Gastroesophageal sphincter (tissue), 3 donors: ENCODE data around the gene GMEB1.

Experiments used
- EP300 ChIP-seq: sonication (generic); formaldehyde crosslinking; IDR thresholded peaks from one replicate; pipeline ENCODE4 v1.6.1; 2017; ENCODE audit warnings: antibody characterized with exemption, mild to moderate bottlenecking
- POLR2A ChIP-seq, 2 donors: fragments of 450-650 bp; IDR thresholded peaks; one replicate each; pipeline ENCODE4 v1.6.1; 2017; ENCODE audit warnings: antibody characterized with exemption in 2 of 2, mild to moderate bottlenecking in 2 of 2, moderate library complexity in 1 of 2
- TF ChIP-seq, protein P1 (sequence below), 4 experiments: fragments of 200-600 bp in 2 of 4; fragments of 450-650 bp in 2 of 4; sonication (generic) in 1 of 4; IDR thresholded peaks; one replicate each; pipeline ENCODE4 v1.5.1; 2017 to 2019; ENCODE audit warnings: antibody characterized with exemption in 4 of 4, mild to moderate bottlenecking in 2 of 4, moderate library complexity in 2 of 4

DNA sequence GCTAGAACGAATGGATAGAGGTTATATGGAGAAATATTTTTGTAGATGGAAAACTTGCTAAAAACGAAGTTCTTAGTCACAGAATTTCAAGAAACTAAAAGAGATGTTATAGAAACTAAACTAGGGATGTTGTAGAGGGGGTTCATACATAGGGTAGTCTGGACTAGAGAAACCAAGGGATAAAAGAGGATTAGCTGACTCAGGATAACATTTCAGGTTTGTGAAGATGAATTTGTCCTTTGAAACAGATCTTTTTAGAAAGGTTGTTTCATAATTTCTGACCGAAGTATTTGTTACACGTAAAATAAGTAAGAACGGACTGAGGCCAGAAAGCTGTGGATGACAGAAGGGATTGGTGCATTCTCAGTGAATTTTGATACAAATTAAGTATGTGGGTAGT, 81.7 kb downstream of the GMEB1 start:
- TF ChIP-seq, protein P1, sequence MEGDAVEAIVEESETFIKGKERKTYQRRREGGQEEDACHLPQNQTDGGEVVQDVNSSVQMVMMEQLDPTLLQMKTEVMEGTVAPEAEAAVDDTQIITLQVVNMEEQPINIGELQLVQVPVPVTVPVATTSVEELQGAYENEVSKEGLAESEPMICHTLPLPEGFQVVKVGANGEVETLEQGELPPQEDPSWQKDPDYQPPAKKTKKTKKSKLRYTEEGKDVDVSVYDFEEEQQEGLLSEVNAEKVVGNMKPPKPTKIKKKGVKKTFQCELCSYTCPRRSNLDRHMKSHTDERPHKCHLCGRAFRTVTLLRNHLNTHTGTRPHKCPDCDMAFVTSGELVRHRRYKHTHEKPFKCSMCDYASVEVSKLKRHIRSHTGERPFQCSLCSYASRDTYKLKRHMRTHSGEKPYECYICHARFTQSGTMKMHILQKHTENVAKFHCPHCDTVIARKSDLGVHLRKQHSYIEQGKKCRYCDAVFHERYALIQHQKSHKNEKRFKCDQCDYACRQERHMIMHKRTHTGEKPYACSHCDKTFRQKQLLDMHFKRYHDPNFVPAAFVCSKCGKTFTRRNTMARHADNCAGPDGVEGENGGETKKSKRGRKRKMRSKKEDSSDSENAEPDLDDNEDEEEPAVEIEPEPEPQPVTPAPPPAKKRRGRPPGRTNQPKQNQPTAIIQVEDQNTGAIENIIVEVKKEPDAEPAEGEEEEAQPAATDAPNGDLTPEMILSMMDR (IDR thresholded peaks at IDR 0.05), result no peak
- TF ChIP-seq POLR2A (IDR thresholded peaks at IDR 0.05), result no peak
- TF ChIP-seq EP300, result no peak
